GM19397 (cell line): ENCODE results near the gene ARHGAP15.
A peak's percentile ranks its signal among the peaks of the same experiment; 100 is the strongest.

ENCODE experiments used
- ATAC-seq: cut with Tn5 transposase; IDR thresholded peaks from one replicate; pipeline ENCODE4 v1.9.1; 2021; ENCODE audit warnings: mild to moderate bottlenecking, moderate library complexity; ENCODE audit not compliant: unreplicated experiment

The ARHGAP15 gene

GRCh38 chr2:143144813-143145455 lies 15.7 kb downstream of the ARHGAP15 start:
- ATAC-seq: no peak

GRCh38 chr2:143146366-143146765 lies 17.1 kb downstream of the ARHGAP15 start:
- no peak for ATAC-seq

GRCh38 chr2:143146815-143147530 lies 17.8 kb downstream of the ARHGAP15 start:
- no peak for ATAC-seq

- no peak for ATAC-seq
Measured at GRCh38 chr2:143148011-143148410, 18.8 kb downstream of the ARHGAP15 start.

- peak; percentile 59 for ATAC-seq
Measured at GRCh38 chr2:143148757-143149156, 19.5 kb downstream of the ARHGAP15 start.

GRCh38 chr2:143150287-143150686 lies 21.1 kb downstream of the ARHGAP15 start:
- no peak for ATAC-seq

GRCh38 chr2:143151111-143151752 lies 22.0 kb downstream of the ARHGAP15 start:
- no peak for ATAC-seq

- no peak for ATAC-seq
Measured at GRCh38 chr2:143152219-143152618, 23.0 kb downstream of the ARHGAP15 start.

- ATAC-seq: no peak
Measured at GRCh38 chr2:143152637-143153036, 23.4 kb downstream of the ARHGAP15 start.

GRCh38 chr2:143155661-143156060 lies 26.4 kb downstream of the ARHGAP15 start:
- no peak for ATAC-seq

GRCh38 chr2:143157001-143157400 lies 27.8 kb downstream of the ARHGAP15 start:
- no peak for ATAC-seq

GRCh38 chr2:143157418-143157817 lies 28.2 kb downstream of the ARHGAP15 start:
- no peak for ATAC-seq

GRCh38 chr2:143158098-143158497 lies 28.9 kb downstream of the ARHGAP15 start:
- no peak for ATAC-seq

GRCh38 chr2:143158551-143159485 lies 29.6 kb downstream of the ARHGAP15 start:
- ATAC-seq: no peak

GRCh38 chr2:143159486-143159840 lies 30.2 kb downstream of the ARHGAP15 start:
- no peak for ATAC-seq

- ATAC-seq: no peak
Measured at GRCh38 chr2:143160732-143161707, 31.8 kb downstream of the ARHGAP15 start.

GRCh38 chr2:143162123-143162837 lies 33.1 kb downstream of the ARHGAP15 start:
- peak; percentile 67 for ATAC-seq

- no peak for ATAC-seq
Measured at GRCh38 chr2:143162997-143163396, 33.8 kb downstream of the ARHGAP15 start.

- ATAC-seq: no peak
Measured at GRCh38 chr2:143163499-143163898, 34.3 kb downstream of the ARHGAP15 start.
